HEK293T (cell line): ENCODE data around the gene ST6GAL1.

Experiments used
- CTCF ChIA-PET: fragments of 350-600 bp; formaldehyde crosslinking; extraction: SDS; loops from one replicate; lab custom pipeline; 2021; ENCODE audit warnings: antibody characterized with exemption, inconsistent platforms; lab: Yijun Ruan, JAX
- POLR2A ChIA-PET: fragments of 350-600 bp; formaldehyde crosslinking; extraction: SDS; loops from one replicate; lab custom pipeline; 2020; ENCODE audit warnings: antibody characterized with exemption, inconsistent platforms; lab: Yijun Ruan, JAX
- DNase-seq: peaks from one replicate; pipeline ENCODE4 v3.0.0; 2012; ENCODE audit warnings: mixed read lengths; ENCODE audit errors: extremely low spot score
- ARNT ChIP-seq: fragments of 450-650 bp; IDR thresholded peaks from 2 replicates; pipeline ENCODE4 v1.6.1; 2017; ENCODE audit warnings: mild to moderate bottlenecking
- BHLHE40 ChIP-seq: fragments of 450-650 bp; IDR thresholded peaks from 2 replicates; pipeline ENCODE4 v1.6.1; 2016; ENCODE audit warnings: mild to moderate bottlenecking, moderate library complexity, borderline replicate concordance
- CTBP1 ChIP-seq: fragments of 450-650 bp; IDR thresholded peaks from 2 replicates; pipeline ENCODE4 v1.6.1; 2016; ENCODE audit warnings: borderline replicate concordance
- ELF4 ChIP-seq: fragments of 450-650 bp; IDR thresholded peaks from 2 replicates; pipeline ENCODE4 v1.6.1; 2017; ENCODE audit warnings: antibody characterized with exemption
- FOXA1 ChIP-seq: fragments of 450-650 bp; IDR thresholded peaks from 2 replicates; pipeline ENCODE4 v1.6.1; 2016; ENCODE audit warnings: mild to moderate bottlenecking
- FOXK2 ChIP-seq: fragments of 450-650 bp; IDR thresholded peaks from 2 replicates; pipeline ENCODE4 v1.6.1; 2016; ENCODE audit warnings: mild to moderate bottlenecking
- FOXM1 ChIP-seq: fragments of 450-650 bp; IDR thresholded peaks from 2 replicates; pipeline ENCODE4 v1.6.1; 2017; ENCODE audit warnings: mild to moderate bottlenecking, borderline replicate concordance
- HDGF ChIP-seq: fragments of 450-650 bp; IDR thresholded peaks from 2 replicates; pipeline ENCODE4 v1.6.1; 2017; ENCODE audit warnings: antibody characterized with exemption, borderline replicate concordance
- L3MBTL2 ChIP-seq: fragments of 450-650 bp; conservative IDR thresholded peaks from 2 replicates; pipeline ENCODE4 v1.6.1; 2016; ENCODE audit warnings: mild to moderate bottlenecking
- LEF1 ChIP-seq: fragments of 450-650 bp; IDR thresholded peaks from 2 replicates; pipeline ENCODE4 v1.6.1; 2017; ENCODE audit warnings: mild to moderate bottlenecking, borderline replicate concordance
- NFRKB ChIP-seq: fragments of 450-650 bp; IDR thresholded peaks from 2 replicates; pipeline ENCODE4 v1.6.1; 2016; ENCODE audit warnings: mild to moderate bottlenecking, moderate library complexity
- PKNOX1 ChIP-seq: fragments of 450-650 bp; IDR thresholded peaks from 2 replicates; pipeline ENCODE4 v1.6.1; 2016
- SP1 ChIP-seq: fragments of 450-650 bp; IDR thresholded peaks from 2 replicates; pipeline ENCODE4 v1.6.1; 2017
- SUZ12 ChIP-seq: fragments of 450-650 bp; IDR thresholded peaks from 2 replicates; pipeline ENCODE4 v1.6.1; 2016; ENCODE audit warnings: mild to moderate bottlenecking
- TARDBP ChIP-seq: fragments of 450-650 bp; IDR thresholded peaks from 2 replicates; pipeline ENCODE4 v1.6.1; 2016
- ZNF384 ChIP-seq: fragments of 450-650 bp; IDR thresholded peaks from 2 replicates; pipeline ENCODE4 v1.6.1; 2016

ST6GAL1 gene

GRCh38 chr3:186940967-186941366, 10.6 kb downstream of the ST6GAL1 start:
- DNase-seq, result no peak
- POLR2A ChIA-PET, result no interaction called here
- CTCF ChIA-PET, result no interaction called here
- TF ChIP-seq L3MBTL2 (no peak), SP1 (no peak), FOXM1 (no peak), CTBP1 (no peak), BHLHE40 (no peak)

- no peak for DNase-seq
- CTCF ChIA-PET, result no interaction called here
- no peak for TF ChIP-seq TARDBP
- no peak for TF ChIP-seq L3MBTL2
- no peak for TF ChIP-seq LEF1
- TF ChIP-seq PKNOX1, result no peak
- TF ChIP-seq SUZ12, result no peak
- TF ChIP-seq ZNF384, result no peak
- no peak for TF ChIP-seq ARNT
- no peak for TF ChIP-seq BHLHE40
- no peak for TF ChIP-seq FOXK2
- TF ChIP-seq HDGF, result no peak
- POLR2A ChIA-PET, result no interaction called here
Observed at GRCh38 chr3:186942168-186942567, 11.8 kb downstream of the ST6GAL1 start.

- ChIA-PET CTCF (no interaction called here), POLR2A (no interaction called here)
- TF ChIP-seq BHLHE40 (no peak), LEF1 (no peak), SP1 (no peak)
- DNase-seq, result no peak
Observed at GRCh38 chr3:186945255-186945823, 15.0 kb downstream of the ST6GAL1 start.

GRCh38 chr3:186946756-186947375, 16.5 kb downstream of the ST6GAL1 start:
- ChIA-PET CTCF (interaction anchor here (0.7 kb wide), 1 partner anchor 19 kb away, joined by 6 read pairs; no protein-coding TSS in a partner anchor), POLR2A (no interaction called here)
- no peak for DNase-seq
- no peak for TF ChIP-seq L3MBTL2
- TF ChIP-seq TARDBP, result no peak
- no peak for TF ChIP-seq NFRKB
- TF ChIP-seq LEF1, result no peak
- TF ChIP-seq ZNF384, result no peak
- no peak for TF ChIP-seq FOXK2
- TF ChIP-seq FOXA1, result no peak
- TF ChIP-seq CTBP1, result no peak
- TF ChIP-seq SUZ12, result no peak
- TF ChIP-seq FOXM1, result no peak
- TF ChIP-seq SP1, result no peak
- TF ChIP-seq ELF4, result no peak
- TF ChIP-seq BHLHE40, result no peak
- no peak for TF ChIP-seq ARNT
- no peak for TF ChIP-seq HDGF
- no peak for TF ChIP-seq PKNOX1

GRCh38 chr3:186949281-186949982, 19.1 kb downstream of the ST6GAL1 start:
- no peak for DNase-seq
- ChIA-PET POLR2A (no interaction called here), CTCF (no interaction called here)
- TF ChIP-seq FOXM1 (no peak), HDGF (no peak), ARNT (no peak), L3MBTL2 (no peak), ZNF384 (no peak), TARDBP (no peak), SP1 (no peak), BHLHE40 (no peak), SUZ12 (no peak), CTBP1 (no peak)

- CTCF ChIA-PET, result no interaction called here
- no peak for TF ChIP-seq LEF1
- no peak for TF ChIP-seq SP1
- no peak for TF ChIP-seq ELF4
- no peak for TF ChIP-seq ZNF384
- no peak for TF ChIP-seq HDGF
- no peak for TF ChIP-seq SUZ12
- no peak for TF ChIP-seq TARDBP
- no peak for TF ChIP-seq FOXA1
- TF ChIP-seq BHLHE40, result no peak
- no peak for TF ChIP-seq ARNT
- TF ChIP-seq CTBP1, result no peak
- TF ChIP-seq FOXK2, result no peak
- TF ChIP-seq PKNOX1, result no peak
- no peak for TF ChIP-seq NFRKB
- no peak for TF ChIP-seq L3MBTL2
- TF ChIP-seq FOXM1, result no peak
- POLR2A ChIA-PET, result no interaction called here
- no peak for DNase-seq
Observed at GRCh38 chr3:186950402-186951093, 20.2 kb downstream of the ST6GAL1 start.
